Measurements from ENCODE around the gene KDM8. TPM values are rescaled to one million over a fixed set of nuclear protein-coding genes. Genes with fewer than 3 reads are reported as not detected.

The KDM8 gene
- total RNA-seq, 2 experiments from 2014 or later = 11.3 to 13.9 TPM

DNA sequence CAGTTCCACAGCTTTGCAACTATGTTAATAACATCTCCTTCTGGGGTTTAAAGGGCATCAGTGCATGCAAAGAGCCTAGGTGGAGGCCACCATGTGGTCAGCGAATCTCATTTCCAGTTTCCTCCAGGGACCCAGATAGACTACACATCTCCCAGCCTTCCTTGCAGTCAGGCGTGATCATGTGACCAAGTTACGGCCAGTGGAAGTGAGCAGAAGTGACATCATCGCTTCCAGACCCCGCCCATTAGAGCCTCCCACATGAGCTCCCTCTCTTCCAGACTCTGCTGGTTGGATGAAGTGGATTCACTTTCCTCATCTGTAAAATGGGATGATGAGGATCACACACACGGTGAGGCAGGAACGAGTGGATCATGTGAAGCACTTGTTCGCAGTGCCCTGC lies 27.4 kb upstream of the KDM8 start:
- no peak for DNase-seq
- intact Hi-C loops (cut with micrococcal nuclease) = loop anchor here (5.0 kb wide), 1 partner anchor 96 kb away; no protein-coding TSS in a partner anchor
- Mint-ChIP-seq H3K36me3 (ENCODE audit: low read depth) (peaks cover 8% of the 10 kb centered on the region), H3K27me3 (ENCODE audit: low read depth) (no peaks in the 10 kb centered on the region), H3K4me1 (ENCODE audit: low read depth) (peaks cover 72% of the 10 kb centered on the region), H3K27ac (peak overlapping the region; percentile 88), H3K9me3 (peaks cover 10% of the 10 kb centered on the region), H3K4me3 (no peak overlapping the region)
- CTCF ChIA-PET = interaction anchor here (0.5 to 1.4 kb wide), 3 partner anchors 23 to 140 kb away, joined by 3 to 4 read pairs (median 3); no protein-coding TSS in a partner anchor

DNA sequence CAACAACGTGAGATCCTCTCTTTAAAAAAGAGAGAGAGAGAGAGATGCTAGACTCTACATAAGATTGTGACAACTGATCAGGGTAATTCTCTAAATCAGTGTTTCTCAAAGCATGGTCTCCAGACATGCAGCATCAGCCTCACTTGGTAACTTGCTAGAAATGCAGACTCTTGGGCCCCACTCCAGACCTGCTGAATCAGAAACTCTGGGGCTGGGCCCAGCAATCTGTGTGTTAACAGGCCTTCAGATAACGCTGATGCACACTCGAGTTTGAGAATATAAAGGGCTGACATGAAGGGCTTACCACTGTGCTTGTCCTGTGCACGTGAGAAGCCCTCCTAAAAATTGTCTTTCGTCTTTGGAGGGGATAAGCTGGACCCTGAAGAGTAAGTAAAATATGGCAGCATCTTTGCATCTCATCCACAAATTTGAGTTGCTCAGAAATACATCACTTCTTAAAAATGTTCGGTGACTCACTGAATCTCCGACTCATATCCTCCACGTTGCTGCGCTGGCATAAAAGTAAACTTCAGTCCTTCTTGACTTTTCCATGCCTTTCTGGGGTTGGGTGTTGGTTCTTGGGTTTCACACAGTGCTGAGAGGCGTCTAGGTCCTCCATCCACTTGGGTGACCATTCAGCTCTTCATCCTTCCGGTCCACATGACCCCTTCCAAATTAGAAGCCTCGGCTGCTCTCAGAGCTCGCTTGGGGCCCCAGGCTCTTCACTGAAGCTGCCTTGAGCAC lies 26.1 kb upstream of the KDM8 start:
- no peaks in the 10 kb centered on the region for H3K27me3 Mint-ChIP-seq (ENCODE audit: low read depth)
- H3K4me3 Mint-ChIP-seq = no peak overlapping the region
- H3K27ac Mint-ChIP-seq = peak overlapping the region; percentile 88
- DNase-seq = peak; percentile 75
- peaks cover under 1% of the 10 kb centered on the region for H3K36me3 Mint-ChIP-seq (ENCODE audit: low read depth)
- intact Hi-C loops (cut with micrococcal nuclease) = loop anchor here (5.0 kb wide), 1 partner anchor 95 kb away; no protein-coding TSS in a partner anchor
- peaks cover 7% of the 10 kb centered on the region for H3K9me3 Mint-ChIP-seq
- CTCF ChIA-PET = interaction anchor here (0.8 to 5.2 kb wide), 8 partner anchors 7 to 226 kb away, joined by 3 to 70 read pairs (median 4); no protein-coding TSS in a partner anchor
- peaks cover 66% of the 10 kb centered on the region for H3K4me1 Mint-ChIP-seq (ENCODE audit: low read depth)

DNA sequence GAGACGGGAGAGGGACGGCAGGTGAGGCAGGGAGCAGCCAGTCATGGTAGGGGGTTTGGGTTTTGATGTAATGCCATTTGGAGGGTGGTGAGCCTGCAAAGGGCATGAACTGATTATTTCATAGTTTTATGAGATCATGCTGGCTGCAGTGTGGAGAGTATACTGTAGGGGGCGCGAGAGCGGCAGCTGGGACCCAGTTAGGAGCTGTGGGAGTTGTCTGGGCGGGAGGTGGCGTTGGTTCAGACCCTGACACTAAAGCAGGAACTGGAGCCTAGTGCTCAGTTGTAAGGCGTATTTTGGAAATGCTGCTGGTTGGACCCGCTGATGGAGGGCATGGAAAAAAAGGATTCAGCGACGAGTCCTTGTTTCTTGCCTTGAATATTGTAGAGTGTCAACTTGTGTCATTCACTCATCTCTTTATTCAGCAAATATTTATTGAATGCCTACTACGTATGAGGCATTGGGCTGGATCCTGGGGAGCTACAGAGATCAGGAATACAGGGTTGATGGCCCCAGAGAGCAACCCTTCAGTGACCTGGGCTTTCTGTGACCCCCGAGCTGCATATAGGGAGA lies 23.7 kb upstream of the KDM8 start:
- intact Hi-C loops (cut with micrococcal nuclease) = loop anchor here (1.0 to 5.0 kb wide), 8 partner anchors 17 to 278 kb away; partner anchors contain the start of gene KDM8
- Mint-ChIP-seq H3K4me1 (ENCODE audit: low read depth) (peaks cover 48% of the 10 kb centered on the region), H3K36me3 (ENCODE audit: low read depth) (no peaks in the 10 kb centered on the region), H3K4me3 (no peak overlapping the region), H3K27ac (peak overlapping the region; percentile 67), H3K9me3 (peaks cover 8% of the 10 kb centered on the region), H3K27me3 (ENCODE audit: low read depth) (no peaks in the 10 kb centered on the region)
- peak; percentile 98 for DNase-seq
- CTCF ChIA-PET = interaction anchor here (0.7 to 5.2 kb wide), 35 partner anchors 9 to 277 kb away, joined by 3 to 70 read pairs (median 6); partner anchors contain the start of gene KDM8

DNA sequence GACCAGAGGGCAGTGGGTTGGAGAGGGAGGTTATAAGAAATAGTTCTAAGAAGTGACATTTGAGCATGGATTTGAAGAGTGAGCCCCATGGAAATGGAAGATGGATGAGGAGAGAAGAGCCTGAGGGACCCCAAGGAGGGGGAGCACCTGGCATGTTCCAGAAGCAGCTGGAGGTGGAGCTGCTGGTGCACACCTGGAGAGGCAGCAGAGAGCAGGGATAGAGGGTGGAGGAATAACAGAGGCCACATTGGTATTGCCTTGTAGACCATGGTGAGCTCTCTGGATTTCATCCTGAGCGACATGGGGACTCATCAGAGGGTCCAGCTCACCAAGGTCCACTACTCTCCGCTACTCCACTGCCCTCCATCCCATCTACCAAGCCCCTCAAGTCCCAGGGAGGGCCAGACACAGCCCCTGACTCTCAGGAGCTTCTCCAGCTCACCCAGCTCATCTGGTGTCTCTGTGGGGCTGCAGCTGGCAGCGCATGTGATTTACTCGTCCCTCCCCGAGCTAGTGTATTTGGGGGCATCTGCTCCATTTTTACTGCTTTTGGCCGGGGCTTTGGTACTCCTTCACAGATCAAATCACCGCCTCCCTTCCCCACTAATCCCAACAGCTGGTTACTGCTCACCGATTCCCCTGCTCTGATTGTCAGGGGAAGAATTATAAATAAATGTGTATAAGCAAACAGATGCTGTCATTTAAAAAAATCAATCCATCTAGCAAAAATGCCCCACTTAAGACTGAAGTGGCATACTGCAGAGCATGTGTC lies 22.1 kb upstream of the KDM8 start:
- Mint-ChIP-seq H3K27ac (no peak overlapping the region), H3K4me3 (no peak overlapping the region), H3K4me1 (ENCODE audit: low read depth) (peaks cover 46% of the 10 kb centered on the region), H3K9me3 (peaks cover 8% of the 10 kb centered on the region), H3K36me3 (ENCODE audit: low read depth) (no peaks in the 10 kb centered on the region), H3K27me3 (ENCODE audit: low read depth) (no peaks in the 10 kb centered on the region)
- intact Hi-C loops (cut with micrococcal nuclease) = no loop called here
- CTCF ChIA-PET = interaction anchor here (0.7 to 5.2 kb wide), 11 partner anchors 11 to 275 kb away, joined by 3 to 70 read pairs (median 4); no protein-coding TSS in a partner anchor
- DNase-seq = peak; percentile 38

DNA sequence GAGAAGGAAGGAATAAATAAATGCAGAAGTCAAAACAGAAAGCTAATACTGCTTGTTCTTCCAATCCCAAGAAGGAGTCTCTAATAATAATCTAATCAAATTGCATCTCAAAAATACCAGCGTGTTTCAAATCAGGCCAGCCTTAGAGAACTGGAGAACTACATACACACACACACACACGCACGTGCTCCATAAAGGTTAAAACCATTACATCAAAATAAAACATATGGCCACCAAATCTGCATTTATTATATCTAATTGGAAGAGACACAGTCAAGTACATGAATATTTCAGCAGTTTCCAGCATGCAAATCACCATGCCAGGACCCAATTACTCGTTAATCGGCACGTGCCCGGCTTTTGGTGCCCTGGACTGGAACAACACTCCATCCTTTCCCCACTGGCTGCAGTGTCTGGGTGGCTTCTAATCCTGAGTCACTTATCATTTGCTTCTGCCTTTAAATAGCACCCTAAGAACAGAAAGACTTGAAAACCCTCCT lies 20.4 kb upstream of the KDM8 start:
- Mint-ChIP-seq H3K4me1 (ENCODE audit: low read depth) (peaks cover 29% of the 10 kb centered on the region), H3K36me3 (ENCODE audit: low read depth) (no peaks in the 10 kb centered on the region), H3K27ac (no peak overlapping the region), H3K27me3 (ENCODE audit: low read depth) (no peaks in the 10 kb centered on the region), H3K4me3 (no peak overlapping the region), H3K9me3 (peaks cover 8% of the 10 kb centered on the region)
- DNase-seq = no peak
- CTCF ChIA-PET = interaction anchor here (0.6 kb wide), 1 partner anchor 10 kb away, joined by 5 read pairs; no protein-coding TSS in a partner anchor
- intact Hi-C loops (cut with micrococcal nuclease) = no loop called here

DNA sequence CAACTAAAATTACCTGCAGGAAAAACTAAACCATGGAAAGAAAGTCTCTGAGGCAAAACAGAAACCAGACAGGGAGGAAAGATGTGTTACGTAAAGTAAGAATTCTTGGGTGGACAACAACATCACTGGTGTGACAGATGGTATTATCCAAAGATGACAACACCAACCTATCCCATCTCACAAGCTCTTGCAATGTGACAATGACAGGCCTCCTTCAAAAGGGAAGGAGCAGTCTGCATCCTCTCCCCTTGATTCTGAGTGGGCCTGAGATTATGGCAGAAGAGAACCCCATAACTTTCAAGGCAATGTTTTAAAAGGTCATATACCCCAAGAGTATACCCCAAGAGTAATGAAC lies 17.6 kb upstream of the KDM8 start:
- CTCF ChIA-PET = interaction anchor here (0.6 to 1.6 kb wide), 5 partner anchors 12 to 190 kb away, joined by 3 to 4 read pairs (median 4); no protein-coding TSS in a partner anchor
- Mint-ChIP-seq H3K4me3 (no peak overlapping the region), H3K36me3 (ENCODE audit: low read depth) (no peaks in the 10 kb centered on the region), H3K9me3 (peaks cover 8% of the 10 kb centered on the region), H3K27me3 (ENCODE audit: low read depth) (no peaks in the 10 kb centered on the region), H3K27ac (no peak overlapping the region), H3K4me1 (ENCODE audit: low read depth) (peaks cover 11% of the 10 kb centered on the region)
- no peak for DNase-seq
- intact Hi-C loops (cut with micrococcal nuclease) = no loop called here

DNA sequence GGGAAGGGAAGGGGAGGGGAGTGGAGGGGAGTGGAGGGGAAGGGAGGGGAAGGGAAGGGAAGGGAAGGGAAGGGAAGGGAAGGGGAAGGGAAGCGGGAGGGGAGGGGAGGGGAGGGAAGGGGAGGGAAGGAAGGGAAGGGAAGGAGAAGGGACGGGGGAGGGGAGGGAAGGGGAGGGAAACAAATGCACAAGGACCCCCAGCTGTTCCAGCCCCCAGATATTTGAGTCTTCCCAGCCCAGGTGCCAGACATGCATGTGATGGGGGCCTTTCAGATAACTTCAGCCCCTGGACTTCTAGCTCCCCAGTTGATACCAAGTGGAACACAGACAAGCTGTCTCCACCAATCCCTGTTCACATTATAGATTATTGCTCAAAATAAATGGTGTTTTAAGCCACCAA lies 14.7 kb upstream of the KDM8 start:
- Mint-ChIP-seq H3K36me3 (ENCODE audit: low read depth) (no peaks in the 10 kb centered on the region), H3K27ac (no peak overlapping the region)
- DNase-seq = no peak

DNA sequence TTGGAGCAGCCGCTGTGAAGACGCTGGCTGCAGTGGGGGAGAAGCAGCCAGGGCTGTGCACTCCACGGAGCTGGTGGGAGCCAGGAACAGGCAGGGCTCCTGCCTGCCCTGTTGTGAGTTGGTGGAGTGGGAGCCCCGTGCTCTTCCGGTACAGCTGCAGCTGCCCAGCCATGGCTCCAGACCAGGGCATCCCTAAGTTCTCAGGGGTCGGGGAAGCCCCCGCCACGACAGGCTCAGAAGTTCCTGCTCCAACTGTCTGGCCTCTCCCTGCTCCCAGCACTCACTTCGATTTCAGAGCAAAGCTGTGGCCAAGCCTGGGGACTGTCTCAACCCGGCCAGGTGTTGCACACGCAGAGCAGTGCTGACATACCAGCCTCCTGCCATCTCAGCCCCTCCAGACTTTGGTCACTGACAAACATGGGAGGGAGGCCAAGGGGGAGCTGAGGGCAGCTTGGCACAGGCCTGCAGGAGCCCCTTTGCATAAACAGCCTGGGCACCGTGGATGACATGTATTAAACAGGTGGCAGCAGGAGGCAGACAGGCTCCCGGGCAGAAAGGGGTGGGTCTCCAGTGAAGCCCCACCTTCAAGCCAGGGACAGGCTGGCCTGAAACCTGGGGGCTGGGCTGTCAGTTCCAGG lies 13.9 kb upstream of the KDM8 start:
- no peak overlapping the region for H3K27ac Mint-ChIP-seq
- DNase-seq = no peak
- intact Hi-C loops (cut with micrococcal nuclease) = no loop called here
- CTCF ChIA-PET = interaction anchor here (4.7 kb wide), 1 partner anchor 10 kb away, joined by 18 read pairs; no protein-coding TSS in a partner anchor
- H3K27me3 Mint-ChIP-seq (ENCODE audit: low read depth) = no peaks in the 10 kb centered on the region
- H3K36me3 Mint-ChIP-seq (ENCODE audit: low read depth) = no peaks in the 10 kb centered on the region
- no peak overlapping the region for H3K4me3 Mint-ChIP-seq
- H3K4me1 Mint-ChIP-seq (ENCODE audit: low read depth) = peaks cover 11% of the 10 kb centered on the region
- peaks cover 6% of the 10 kb centered on the region for H3K9me3 Mint-ChIP-seq

More for the DNA sequence above, 14.7 kb upstream of the KDM8 start:
- Mint-ChIP-seq H3K9me3 (no peaks in the 10 kb centered on the region), H3K4me1 (ENCODE audit: low read depth) (peaks cover 11% of the 10 kb centered on the region), H3K27me3 (ENCODE audit: low read depth) (no peaks in the 10 kb centered on the region), H3K4me3 (no peak overlapping the region)
- intact Hi-C loops (cut with micrococcal nuclease) = no loop called here
- CTCF ChIA-PET = interaction anchor here (0.7 to 4.7 kb wide), 2 partner anchors 9 to 32 kb away, joined by 3 to 18 read pairs; no protein-coding TSS in a partner anchor

DNA sequence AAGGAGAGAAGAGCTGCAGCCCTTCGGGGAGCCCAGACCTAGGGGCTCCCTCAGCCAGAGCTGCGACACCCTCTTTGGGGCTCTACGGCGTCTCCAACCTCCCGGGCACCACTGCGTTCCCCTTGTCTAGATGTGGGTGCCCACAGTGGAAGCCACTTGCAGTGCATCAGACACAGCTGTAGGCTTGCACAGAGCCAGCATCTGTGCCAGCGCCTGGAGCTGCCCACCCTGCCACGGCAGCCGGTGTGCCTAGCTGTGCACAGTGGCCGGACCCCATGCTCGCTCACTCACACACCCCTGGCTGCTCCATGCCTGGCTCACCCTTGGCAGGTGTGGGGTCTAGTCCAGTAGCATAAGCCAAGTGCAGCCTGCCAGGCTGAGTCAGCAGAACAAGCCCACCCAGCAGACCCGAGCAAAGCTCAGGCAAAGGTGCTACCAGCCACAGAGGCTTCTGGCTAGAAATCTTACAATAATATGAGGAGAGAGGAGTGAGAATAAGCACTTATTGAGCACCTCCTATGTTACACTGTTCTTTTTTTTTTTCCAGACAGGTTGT lies 12.9 kb upstream of the KDM8 start:
- intact Hi-C loops (cut with micrococcal nuclease) = no loop called here
- Mint-ChIP-seq H3K36me3 (ENCODE audit: low read depth) (no peaks in the 10 kb centered on the region), H3K4me1 (ENCODE audit: low read depth) (peaks cover 13% of the 10 kb centered on the region), H3K27me3 (ENCODE audit: low read depth) (no peaks in the 10 kb centered on the region), H3K9me3 (peaks cover 14% of the 10 kb centered on the region), H3K4me3 (no peak overlapping the region), H3K27ac (no peak overlapping the region)
- CTCF ChIA-PET = interaction anchor here (1.1 to 4.7 kb wide), 2 partner anchors 11 to 16 kb away, joined by 3 to 18 read pairs; no protein-coding TSS in a partner anchor
- DNase-seq = no peak

DNA sequence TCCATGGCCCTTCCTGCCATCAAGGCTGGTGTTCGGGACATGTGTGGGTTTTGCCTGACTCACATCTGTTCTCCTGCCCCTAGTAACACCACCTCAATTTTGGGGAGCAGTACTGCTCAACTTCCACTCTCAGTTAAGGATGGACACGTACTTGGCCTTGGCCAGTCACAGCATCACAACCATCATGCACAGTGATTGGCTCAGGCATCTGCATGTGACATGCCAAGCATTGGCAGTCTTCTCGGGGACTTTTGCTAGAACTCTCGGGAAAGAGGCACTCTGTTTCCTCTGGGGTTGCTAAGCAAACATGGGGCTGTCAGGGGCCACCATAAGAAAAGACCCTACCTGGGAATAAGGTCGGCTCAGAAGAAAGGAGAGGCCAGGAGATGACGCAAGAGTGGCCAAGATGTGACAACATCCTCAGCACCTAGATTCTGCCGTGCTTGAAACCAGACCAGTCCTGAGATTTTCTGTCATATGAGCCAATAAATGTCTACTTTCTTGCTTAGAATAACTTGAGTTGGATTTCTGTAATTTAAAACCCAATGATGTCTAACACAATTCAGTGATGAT lies 11.9 kb upstream of the KDM8 start:
- Mint-ChIP-seq H3K9me3 (peaks cover 17% of the 10 kb centered on the region), H3K4me3 (no peak overlapping the region), H3K36me3 (ENCODE audit: low read depth) (peaks cover 3% of the 10 kb centered on the region), H3K4me1 (ENCODE audit: low read depth) (peaks cover 18% of the 10 kb centered on the region), H3K27ac (no peak overlapping the region), H3K27me3 (ENCODE audit: low read depth) (no peaks in the 10 kb centered on the region)
- CTCF ChIA-PET = interaction anchor here (4.7 kb wide), 1 partner anchor 12 kb away, joined by 18 read pairs; no protein-coding TSS in a partner anchor
- intact Hi-C loops (cut with micrococcal nuclease) = no loop called here
- no peak for DNase-seq
